Stimulated activated CD4-positive, alpha-beta T cell treated with anti-CD3 and anti-CD28 coated beads, Interleukin-12 subunit alpha, Interleukin-12 subunit beta, amount 100 ng/mL, for 4 hours (primary cell): ENCODE measurements around the gene MCM9.
A peak's percentile ranks its signal among the peaks of the same experiment; 100 is the strongest.
"Not testable (repeated sequence)": the region's sequence is repeated elsewhere in the genome, so short reads cannot be mapped to it uniquely, and the experiment has no call there.

ENCODE experiments used
- DNase-seq: peaks from one replicate; pipeline ENCODE4 v3.0.0-alpha.2; 2020

MCM9 gene

DNA sequence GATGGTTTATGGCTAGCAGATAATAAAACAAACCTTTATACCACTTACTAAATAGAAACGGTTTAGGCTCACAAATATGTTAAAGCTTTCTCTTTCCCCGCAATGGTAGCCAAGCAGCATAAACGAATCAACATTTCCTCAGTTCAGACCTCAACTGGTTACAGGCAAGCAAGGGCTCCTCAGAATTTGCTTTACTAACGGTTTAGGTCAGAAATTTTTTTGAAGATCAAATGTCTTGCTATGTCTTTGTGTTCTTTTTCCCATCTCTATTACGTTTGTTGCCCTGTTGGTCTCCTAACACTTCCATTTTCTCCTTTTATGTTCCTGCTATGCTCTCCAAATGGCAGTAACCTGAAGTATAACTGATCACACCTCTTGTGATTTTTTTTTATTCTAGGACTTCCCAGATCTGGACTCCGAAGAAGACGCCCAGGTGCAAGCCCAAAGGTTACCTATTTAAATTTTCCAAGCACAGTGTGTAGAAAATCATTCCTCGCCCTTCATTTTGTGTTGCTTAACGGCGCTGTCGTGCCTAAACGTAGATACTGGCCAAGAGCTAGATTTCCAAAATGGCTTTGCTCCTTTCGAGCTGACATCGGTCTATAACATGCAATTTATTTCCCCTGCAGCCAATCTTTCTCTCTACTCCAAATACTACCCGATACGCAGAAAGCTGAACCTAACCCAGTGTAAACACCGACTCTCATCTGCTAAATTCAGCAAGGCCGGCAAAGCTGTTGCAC is 41.7 kb downstream of the MCM9 start:
- DNase-seq: peak; percentile 10

DNA sequence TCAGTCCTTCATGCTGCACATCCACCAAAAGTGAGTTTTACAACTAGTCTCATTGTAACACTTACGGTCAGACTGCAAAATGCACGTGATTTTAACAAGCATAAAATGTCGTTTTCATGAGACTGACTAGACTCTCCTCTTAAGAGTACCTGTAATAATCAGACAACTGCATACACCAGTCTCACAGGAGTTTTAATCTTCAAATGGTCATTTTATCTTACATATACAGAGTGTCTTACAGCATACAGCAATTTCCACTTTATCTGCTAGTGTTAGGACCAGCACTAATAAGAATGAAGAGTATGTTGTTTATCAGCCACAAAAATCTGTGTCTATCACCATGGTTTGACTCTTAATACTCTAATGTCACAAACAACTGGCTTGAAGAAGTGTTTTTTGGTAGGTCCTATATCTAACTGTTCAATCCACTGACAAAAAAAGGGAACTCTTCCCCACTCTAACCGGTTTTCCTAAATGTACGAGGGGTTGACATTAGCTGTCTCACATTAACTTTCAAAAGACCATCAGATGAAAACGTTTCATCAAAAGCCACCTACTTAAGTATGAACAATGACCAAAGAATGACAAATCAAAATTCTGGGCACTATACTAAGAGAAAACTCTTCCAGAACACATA is 42.5 kb downstream of the MCM9 start:
- no peak for DNase-seq

DNA sequence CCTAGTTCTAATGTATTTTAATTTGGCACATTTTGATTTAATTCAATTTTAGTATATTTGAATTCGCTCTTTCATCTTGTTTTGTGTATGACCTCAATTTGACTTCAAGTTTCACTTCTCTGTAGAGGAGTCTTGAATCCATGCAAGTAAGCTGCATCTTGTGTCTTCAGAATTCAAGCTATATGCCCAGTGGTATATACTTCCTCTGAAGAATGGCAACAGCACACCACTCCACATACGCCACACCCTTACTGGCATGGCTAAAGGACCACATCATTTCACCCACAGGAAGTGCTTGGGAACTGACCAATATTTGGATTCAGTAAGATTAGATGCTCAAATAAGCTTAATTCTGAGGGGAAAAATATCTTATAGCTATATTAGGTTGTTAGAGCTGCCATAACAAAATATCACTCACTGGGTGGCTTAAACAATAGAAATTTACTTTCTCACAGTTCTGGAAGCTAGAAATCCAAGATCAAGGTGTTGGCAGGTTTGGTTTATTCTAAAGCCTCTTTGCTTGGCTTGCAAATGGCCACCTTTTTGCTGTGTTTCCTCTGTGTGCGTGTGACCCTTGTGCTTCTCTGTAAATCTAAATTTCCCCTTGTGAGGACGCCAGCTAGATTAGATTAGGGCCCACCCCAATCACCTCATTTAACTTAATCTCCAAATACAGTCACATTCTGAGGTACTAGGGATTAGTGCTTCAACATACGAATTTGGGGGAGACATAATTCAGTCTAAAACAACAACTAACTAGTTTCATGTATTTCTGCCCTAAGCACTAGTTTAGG is 43.8 kb downstream of the MCM9 start:
- DNase-seq: no peak

DNA sequence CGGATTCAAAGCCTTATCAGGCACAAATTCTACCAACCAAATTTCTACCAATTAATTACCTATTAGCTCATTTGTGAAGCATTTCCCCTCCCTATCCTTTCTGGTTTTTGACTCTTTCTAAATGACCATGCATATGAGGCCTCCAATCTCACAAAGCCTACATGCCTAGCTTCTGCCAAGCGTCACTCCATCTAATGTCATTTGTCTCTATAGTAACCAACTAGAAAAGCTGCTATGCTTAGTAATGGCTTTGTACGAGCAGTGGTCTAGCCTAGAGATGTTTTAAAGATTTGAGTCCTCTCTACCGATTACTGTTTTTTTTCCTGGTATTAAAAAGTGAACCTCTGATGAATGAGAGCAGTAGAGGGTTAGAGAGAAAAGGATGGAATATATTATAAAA is 45.8 kb downstream of the MCM9 start:
- DNase-seq: no peak

DNA sequence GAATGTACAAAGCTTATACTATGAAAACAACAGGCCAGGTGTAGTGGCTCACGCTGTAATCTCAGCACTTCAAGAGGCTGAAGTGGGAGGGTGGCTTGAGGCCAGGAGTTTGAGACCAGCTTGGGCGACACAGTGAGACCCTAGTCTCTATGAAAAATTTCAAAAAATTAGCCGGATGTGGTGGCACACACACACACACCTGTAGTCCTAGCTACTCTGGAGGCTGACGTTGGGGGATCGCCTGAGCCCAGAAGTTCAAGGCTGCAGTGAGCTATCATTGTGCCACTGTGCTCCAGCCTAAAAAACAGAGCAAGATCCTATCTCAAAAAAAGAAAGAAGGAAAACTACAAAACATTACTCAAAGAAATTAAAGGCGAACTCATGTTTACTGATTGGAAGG is 48.3 kb downstream of the MCM9 start:
- DNase-seq: no peak

DNA sequence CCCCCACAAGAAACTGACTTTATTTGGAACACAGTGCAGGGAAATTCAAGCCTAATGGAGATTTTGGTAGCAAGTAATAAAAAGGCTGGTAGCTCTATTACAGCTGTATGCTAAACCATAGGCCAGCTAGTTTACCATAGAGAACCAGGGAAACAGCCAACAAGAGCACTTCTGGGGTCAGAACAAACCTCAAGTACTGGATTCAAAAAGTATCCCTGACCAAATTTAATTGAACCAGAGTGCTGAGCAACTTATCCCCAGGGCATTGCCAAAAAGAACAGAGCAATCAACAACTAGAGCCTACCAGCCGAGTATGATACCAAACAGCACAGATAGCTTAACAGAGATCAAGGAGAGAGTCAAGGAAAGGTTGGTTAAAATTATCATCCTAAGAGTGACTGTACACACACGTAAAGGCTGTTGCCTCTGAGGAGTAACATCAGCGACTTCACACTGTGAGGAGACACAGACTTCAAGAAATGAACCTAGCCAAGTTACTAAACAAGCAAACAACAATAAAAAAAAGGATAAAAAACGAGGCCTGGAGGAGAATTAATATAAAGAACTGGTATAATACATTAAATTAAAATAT is 52.5 kb downstream of the MCM9 start:
- DNase-seq: no peak

DNA sequence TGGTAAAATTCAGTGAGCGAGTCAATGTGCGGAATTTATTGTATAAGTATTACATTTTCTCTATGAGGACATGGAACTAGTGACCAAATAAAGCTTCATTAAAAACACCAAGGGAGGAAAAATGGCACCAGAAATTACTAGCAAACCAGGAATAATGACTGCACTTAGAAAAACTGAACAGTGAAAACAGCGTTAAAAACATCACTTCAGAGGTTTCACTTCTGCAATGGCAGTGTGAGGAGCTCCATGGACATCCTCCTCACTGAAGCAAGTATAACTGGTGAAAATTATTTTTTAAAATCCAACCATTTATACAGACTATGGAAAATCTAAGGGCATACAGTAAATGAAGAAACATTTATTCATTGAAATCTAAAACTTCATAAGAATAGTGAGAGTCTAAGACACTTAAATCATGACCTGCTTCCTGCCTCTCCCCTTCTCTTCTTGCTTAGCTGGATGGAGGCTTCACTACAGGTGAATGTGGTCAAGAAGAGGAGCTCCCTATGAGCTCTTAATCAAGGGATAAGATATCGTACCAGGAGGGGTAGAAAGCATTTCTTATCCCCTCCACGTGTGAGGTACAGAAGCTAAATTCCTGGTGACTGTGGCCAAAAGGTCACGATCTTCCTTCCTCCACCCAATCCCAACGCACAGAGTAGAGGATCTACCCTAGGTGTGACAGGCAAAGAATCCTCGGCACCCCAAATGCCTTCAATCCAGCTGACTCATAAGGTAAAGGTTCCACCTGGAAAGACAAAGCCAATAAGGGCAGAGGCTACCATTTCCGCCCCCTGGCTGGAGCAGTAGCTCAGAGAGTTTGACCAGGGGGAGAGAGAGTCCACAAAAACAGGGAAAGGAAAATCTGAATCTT is 53.3 kb downstream of the MCM9 start:
- DNase-seq: no peak

DNA sequence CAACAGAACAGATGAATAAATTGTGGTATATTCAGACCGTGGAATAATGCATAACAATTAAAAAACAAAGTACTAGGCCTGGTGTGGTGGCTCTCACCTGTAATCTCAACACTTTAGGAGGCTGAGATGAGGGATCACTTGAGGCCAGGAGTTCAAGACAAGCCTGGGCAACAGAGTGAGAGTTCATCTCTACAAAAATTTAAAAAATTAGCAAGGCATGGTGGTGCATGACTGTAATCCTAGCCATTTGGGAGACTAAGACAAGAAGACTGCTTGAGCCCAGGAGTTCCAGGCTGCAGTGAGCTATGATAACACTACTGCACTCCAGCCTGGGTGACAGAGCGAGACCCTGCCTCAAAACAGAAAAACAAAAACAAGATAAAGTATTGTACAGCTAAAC is 57.2 kb downstream of the MCM9 start:
- DNase-seq: no peak

DNA sequence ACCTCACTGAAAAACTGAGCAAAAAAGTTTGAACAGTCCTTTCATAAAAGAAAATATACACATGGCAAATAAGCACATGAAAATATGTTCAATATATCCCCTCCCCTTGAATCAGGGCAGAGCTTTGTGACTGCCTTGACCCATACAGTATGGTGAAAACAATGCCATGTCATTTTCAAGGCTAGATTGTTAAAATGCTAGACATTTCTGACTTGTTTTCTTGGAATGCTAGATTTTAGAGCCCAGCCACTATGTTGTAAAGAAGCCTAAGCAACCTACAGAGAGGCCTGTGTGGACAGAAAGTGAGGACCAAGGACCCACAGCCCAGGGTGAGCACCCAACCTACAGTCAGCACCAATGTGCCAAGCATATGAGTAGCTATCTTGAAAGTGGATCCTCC is 58.1 kb downstream of the MCM9 start:
- DNase-seq: no peak

DNA sequence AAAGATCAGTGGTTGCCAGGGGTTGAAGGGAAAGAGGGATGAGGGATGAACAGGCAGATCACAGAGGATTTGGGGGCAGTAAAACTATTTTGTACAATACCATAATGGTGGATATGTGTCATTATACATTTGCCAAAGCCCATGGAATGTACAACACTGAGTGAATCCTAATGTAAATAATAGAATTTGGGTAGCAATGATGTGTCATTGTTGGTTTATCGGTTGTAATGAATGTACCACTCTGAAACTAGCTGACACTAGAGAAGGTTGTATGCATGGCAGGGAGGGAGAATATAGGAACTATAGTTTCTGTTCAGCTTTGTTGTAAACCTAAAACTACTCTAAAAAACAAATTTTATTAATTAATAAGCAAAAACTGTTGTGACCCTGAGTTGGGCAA is 58.8 kb downstream of the MCM9 start:
- no peak for DNase-seq

DNA sequence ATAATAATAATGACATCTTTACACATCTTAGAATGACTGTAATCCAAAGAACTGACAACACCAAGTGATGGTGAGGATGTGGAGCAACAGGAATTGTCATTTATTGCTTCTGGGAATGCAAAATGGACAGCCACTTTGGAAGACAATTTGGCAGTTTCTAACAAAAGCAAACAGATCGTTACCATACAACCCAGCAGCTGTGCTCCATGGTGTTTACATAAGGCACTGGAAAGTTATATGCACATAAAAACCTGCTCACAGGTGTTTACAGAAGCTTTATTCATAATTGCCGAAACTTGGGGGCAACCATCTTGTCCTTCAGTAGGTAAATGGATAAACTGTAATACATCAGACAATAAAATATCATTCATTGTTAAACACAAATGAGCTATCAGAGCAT is 59.3 kb downstream of the MCM9 start:
- DNase-seq: no peak

DNA sequence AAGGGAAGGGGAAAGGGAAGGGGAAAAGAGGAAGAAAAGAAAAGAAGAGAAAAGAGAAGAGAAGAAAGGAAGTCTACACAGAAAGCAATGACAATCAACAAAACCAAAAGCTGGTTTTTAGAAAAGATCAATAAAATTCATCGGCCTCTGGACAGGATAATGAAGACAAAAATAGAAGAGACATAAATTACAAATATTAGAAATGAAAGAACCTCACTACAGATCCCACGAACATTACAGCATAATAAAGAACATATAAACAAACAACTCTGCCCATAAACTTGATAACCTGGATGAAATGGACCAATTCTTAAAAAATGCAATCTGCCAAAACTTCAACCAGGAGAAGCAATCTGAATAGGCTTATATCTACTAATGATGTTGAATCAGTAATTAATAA is 61.7 kb downstream of the MCM9 start:
- DNase-seq: no peak

DNA sequence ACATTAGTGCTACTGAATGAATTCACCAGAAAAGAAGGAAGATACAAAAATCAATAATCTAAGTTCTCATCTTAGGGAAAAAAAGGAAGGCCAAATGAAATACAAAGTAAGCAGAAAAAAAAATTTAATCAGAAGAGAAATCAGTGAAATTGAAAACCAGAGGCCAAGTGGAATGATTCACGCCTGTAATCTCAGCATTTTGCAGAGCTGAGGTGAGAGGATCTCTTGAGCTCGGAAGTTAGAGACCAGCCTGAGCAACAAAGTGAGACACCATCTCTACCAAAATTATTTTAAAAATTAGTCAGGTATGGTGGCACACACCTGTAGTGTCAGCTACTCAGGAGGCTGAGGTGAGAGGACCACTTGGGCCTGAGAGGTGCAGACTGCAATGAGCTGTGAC is 62.2 kb downstream of the MCM9 start:
- no peak for DNase-seq

DNA sequence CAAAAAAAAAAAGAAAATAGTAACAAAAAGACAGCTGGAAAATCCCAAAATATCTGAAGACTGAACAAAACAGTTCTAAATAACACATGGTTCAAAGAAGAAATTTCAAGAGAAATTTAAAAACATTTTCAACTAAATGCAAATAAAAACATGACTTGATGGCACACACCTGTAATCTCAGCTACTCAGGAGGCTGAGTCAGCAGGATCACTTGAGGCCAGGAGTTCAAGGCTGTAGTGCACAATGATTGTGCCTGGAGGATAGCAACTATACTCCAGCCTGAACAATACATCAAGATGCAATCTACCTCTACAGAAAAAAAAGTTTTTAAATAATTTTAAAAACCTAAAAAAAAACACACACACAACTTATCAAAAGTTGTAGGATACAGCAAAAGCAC is 62.6 kb downstream of the MCM9 start:
- DNase-seq: no peak

DNA sequence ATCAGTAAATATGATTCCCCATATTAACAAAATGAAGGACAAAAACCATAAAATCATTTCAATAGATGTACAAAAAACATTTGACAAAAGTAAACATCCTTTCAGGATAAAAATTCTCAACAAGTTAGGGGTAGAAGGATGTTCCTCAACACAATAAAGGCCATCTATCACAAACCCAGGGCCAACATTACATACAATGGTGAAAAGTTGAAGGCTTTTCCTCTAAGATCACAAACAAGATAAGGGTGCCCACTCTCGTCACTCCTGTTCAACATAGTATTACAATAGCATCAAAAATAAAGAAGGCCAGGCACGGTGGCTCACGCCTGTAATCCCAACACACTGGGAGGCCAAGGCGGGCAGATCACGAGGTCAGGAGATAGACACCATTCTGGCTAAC is 63.6 kb downstream of the MCM9 start:
- DNase-seq: no peak

DNA sequence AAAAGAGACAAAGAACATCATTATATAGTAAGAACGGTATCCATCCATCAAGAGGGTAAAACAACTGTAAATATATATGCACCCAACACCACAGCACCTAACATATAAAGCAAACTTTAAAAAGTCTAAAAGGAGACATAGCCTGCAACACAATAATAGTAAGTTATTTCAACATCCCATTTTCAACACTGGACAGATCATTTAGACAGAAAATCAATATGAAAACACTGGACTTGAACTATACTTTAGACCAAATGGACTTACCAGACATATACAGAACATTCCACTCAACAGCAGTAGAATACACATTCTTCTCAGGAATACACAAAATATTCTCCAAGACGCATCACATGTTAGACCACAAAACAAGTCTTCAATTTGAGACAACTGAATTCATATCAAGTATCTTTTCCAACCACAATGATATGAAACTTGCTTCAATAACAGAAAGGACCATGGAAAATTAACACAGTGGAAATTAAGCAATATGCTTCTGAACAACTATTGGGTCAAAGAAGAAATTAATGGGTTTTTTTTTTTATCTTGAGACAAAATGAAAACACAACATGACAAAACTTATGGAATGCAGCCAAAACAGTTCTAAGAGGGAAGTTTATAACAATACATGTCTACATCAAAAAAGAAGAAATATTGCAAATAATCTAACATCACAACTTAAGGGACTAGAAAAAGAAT is 64.9 kb downstream of the MCM9 start:
- DNase-seq: no peak

DNA sequence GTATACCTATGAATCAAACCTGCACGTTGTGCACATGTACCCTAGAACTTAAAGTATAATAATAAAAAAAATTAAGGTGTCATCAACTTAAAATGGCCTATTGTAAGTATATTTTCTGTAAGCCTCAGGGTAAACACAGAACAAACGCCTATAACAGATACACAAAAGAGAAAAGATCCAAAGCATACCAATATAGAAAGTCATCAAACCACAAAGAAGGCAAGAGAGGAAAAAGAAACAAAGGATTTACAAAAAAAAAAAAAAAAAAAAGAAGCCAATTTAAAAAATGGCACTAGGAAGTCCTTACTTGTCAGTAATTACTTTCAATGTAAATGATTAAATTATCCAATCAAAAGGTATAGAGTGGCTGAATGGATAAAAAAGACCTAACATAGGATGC is 65.6 kb downstream of the MCM9 start:
- no peak for DNase-seq

DNA sequence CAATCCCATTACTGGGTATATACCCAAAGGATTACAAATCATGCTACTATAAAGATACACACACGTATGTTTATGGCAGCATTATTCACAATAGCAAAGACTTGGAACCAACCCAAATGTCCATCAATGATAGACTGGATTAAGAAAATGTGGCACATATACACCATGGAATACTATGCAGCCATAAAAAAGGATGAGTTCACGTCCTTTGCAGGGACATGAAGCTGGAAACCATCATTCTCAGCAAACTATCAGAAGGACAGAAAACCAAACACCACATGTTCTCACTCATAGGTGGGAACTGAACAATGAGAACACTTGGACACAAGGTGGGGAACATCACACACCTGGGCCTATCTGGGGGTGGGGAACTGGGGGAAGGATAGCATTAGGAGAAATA is 66.1 kb downstream of the MCM9 start:
- DNase-seq: not testable (repeated sequence)

DNA sequence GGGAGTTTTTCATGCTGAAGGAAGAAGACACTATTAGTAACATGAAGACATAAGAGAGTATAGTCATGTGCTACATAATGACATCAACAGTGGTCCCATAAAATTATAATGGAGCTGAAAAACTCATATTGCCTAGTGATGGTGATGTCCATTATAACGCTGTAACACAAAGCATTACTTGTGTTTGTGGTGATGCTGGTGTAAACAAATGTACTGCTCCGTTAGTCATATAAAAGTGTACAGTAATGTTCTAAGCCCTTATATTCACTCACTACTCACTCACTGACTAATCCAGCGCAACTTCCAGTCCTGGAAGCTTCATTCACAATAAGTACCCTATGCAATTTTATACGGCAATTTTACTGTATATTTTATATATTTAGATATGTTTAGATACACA is 67.8 kb downstream of the MCM9 start:
- no peak for DNase-seq

DNA sequence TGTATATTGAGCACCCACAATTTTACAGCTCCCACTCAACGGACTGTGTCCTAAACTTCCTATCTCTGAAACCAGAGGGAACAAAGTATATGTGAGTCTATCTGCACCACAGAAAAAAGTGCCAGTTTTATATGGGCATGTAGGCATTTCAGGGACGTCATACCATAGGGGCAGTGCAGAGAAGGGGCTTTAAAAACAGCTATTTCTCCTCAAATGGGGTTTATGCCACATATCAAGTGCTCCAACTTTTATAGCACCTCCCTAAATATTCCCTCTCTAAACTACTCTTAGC is 69.9 kb downstream of the MCM9 start:
- no peak for DNase-seq

DNA sequence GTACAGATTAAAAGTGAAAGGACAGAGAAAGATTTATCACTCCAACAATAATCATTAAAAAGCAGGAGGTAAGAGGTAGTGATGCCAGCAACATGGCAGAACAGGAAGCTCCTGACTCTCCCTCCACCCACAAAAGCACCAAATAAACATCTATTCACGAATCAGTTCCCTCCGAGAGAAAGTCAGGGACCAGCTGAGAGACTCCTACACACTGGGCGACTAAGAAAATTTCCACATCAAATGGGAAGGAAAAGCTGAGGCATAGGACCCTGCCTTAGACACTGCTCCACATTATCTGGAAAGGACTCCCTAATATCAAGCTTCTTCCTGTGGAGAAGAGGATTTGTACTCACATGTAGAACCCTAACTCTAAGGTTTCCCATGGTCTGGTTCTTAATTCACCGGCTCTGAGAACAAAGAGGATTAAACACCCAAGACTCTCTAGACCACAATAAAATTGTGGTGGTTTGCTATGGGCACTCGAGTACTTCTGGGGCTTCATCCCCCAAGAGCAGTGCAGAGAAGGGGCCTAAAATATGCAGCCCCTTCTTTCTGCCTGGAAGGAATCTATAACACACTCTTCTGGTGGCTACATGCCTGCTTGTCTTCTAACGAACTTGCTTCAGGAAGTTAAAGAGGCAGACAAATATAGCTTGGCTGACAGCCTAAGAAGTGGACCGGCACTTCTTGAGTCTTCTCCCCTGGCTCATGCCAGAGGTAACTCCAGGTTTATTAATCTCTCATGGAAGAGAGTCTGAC is 70.4 kb downstream of the MCM9 start:
- DNase-seq: no peak

DNA sequence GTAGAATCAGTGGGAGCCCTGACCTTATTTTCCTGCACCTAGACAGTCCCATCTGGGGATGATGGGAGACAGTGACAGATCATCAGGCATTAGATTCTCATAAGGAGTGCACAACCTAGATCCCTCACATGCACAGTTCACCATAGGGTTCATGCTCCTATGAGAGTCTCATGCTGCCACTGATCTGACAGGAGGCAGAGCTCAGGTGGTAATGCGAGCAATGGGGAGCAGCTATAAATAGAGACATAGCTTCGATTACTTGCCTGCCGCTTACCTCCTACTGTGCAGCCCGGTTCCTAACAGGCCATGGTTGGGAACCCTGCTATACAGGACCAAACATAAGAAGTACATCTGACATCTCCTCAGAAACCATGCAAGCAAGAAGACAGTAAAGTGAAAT is 72.5 kb downstream of the MCM9 start:
- no peak for DNase-seq
